ENCODE data around the gene GLCE. TPM values are rescaled to one million over a fixed set of nuclear protein-coding genes. Genes with fewer than 3 reads are reported as not detected.
"Not testable (repeated sequence)": the region's sequence is repeated elsewhere in the genome, so short reads cannot be mapped to it uniquely, and the experiment has no call there.

The GLCE gene
- polyA plus RNA-seq, 6 donors from 2014 or later, result 5.1 to 8.9 (median 6.7) TPM

DNA sequence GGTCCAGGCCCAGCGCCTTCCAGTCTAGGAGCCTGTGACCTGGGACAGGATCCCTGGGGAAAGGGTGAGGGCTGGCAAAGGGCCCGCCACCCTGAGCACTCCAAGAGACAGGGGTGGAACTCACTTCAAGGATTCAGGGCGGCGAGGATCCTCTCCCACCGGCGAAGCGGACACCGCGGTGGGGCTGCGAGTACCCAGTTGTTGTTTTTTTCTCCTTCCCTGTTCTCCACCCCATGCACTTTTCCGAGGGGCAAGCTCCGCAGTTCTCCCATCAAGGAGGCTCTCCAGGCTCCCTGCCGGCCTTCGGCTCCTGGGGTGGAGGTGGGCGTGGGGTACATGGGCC lies 137.9 kb downstream of the GLCE start:
- Mint-ChIP-seq H3K36me3 (no peaks in the 10 kb centered on the region), H3K27ac (no peak overlapping the region), H3K4me3 (peak overlapping the region in 6 of 8 donors; percentile 29 to 74 (median 56)), H3K9me3 (peaks cover 0 to 2% (median 0%) of the 10 kb centered on the region in 7 donors), H3K27me3 (peaks cover 46 to 78% (median 74%) of the 10 kb centered on the region in 3 donors), H3K4me1 (peaks cover 2 to 6% (median 4%) of the 10 kb centered on the region in 3 donors)
- DNase-seq, result no peak
- no peak for ATAC-seq (ENCODE audit: low read depth in 2 of 2)

DNA sequence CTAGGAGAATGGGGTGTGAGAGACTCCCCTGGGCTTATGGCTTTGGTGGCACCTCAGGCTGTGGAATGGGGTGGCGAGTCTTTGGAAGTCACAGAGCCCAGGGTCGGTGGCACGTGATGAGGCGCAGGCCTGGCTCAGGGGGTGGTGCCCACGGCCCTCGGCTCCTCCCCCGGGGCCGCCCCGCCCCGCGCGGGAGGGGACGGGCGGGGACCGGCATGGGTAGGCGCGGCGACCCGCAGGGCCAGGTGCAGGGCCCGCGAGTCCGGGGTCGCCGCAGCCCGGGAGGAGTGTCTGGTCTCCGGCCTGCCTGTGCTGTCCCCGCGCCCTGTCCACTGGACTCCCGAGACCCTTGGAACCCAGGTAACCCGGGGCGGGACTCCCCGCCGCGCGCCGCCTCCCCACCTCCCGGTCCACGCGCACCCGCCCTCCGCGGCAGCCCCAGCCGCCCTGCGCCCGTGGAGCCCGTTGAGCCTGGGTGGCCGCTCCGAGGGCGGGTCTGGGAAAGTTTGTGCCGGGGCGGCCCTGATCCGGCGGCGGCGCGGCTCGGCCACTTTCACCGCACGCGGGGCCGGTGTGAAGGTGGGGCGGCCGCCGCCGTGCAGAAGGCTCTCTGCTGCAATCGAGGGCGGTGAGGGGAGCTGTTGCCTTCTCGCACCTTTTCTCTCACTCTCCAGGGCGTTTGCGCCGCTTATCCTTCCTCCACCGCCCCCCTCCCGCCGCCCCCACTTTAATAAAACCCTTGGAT lies 138.4 kb downstream of the GLCE start, which contains the start of gene PAQR5:
PAQR5 (plus strand) TSS at position 216 of the 745 bp plus-strand sequence. CDS start 61,169 bp downstream, outside the sequence.
- peaks cover 2 to 6% (median 4%) of the 10 kb centered on the region in 3 donors for H3K4me1 Mint-ChIP-seq
- no peaks in the 10 kb centered on the region for H3K36me3 Mint-ChIP-seq
- no peak for ATAC-seq (ENCODE audit: low read depth in 2 of 2)
- peaks cover 52 to 79% (median 77%) of the 10 kb centered on the region in 3 donors for H3K27me3 Mint-ChIP-seq
- no peak for DNase-seq
- H3K27ac Mint-ChIP-seq, result no peak within 1 kb of the TSS
- peak within 1 kb of the TSS in 7 of 8 donors; percentile 33 to 78 (median 67) for H3K4me3 Mint-ChIP-seq
- H3K9me3 Mint-ChIP-seq, result peaks cover 0 to 2% (median 0%) of the 10 kb centered on the region in 7 donors

DNA sequence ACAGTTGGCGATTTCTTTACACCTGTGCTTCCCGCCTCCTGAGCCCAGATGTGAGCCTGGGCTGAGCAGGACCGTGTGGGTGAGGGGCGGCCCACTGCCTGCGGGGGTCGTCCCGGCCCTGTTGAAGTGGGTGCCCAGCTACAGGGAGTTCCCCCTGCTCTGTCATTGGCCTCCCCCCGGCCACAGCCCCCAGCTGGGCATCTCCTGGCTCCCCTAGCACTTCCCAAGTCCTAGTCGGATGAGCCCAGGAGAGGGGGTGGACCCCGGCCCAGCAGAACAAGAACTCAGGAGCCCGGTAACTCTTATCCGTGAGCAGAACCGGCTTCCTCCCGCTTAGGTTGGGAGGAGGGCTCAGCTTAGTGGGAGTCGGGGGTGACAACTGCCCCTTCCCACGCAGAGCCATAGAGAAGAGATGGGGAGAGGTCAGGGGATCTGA lies 139.0 kb downstream of the GLCE start:
- peak overlapping the region in 6 of 8 donors; percentile 9 to 49 (median 30) for H3K4me3 Mint-ChIP-seq

GRCh38 chr15:69299943-69300588 lies 139.6 kb downstream of the GLCE start:
- Mint-ChIP-seq H3K9me3 (no peaks in the 10 kb centered on the region), H3K27ac (no peak overlapping the region), H3K4me1 (peaks cover 2 to 6% (median 4%) of the 10 kb centered on the region in 3 donors), H3K36me3 (no peaks in the 10 kb centered on the region), H3K4me3 (peak overlapping the region in 4 of 8 donors; percentile 16 to 51 (median 47)), H3K27me3 (peaks cover 59 to 82% (median 76%) of the 10 kb centered on the region in 3 donors)
- no peak for ATAC-seq (ENCODE audit: low read depth in 2 of 2)
- no peak for DNase-seq

More for the DNA sequence above, 139.0 kb downstream of the GLCE start:
- no peak for DNase-seq
- Mint-ChIP-seq H3K9me3 (peaks cover 0 to 2% (median 0%) of the 10 kb centered on the region in 7 donors), H3K27me3 (peaks cover 58 to 81% (median 76%) of the 10 kb centered on the region in 3 donors), H3K36me3 (no peaks in the 10 kb centered on the region), H3K27ac (no peak overlapping the region), H3K4me1 (peaks cover 2 to 6% (median 4%) of the 10 kb centered on the region in 3 donors)
- no peak for ATAC-seq (ENCODE audit: low read depth in 2 of 2)

DNA sequence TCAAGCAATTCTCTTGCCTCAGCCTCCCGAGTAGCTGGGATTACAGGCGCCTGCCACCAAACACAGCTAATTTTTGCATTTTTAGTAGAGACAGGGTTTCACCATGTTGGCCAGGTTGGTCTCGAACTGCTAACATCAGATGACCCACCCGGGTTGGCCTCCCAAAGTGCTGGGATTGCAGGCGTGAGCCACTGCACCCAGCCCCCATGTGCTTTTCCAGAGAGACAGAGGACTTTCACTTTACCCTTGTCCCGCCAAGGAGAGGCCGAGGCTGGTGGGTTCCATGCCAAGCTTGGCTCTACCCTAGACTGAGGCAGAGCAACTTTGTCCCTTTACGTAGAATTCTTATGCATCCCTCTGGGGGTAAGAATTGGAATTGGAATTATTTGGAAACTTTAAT lies 140.7 kb downstream of the GLCE start:
- peak overlapping the region in 1 of 8 donors; percentile 29 for H3K4me3 Mint-ChIP-seq

DNA sequence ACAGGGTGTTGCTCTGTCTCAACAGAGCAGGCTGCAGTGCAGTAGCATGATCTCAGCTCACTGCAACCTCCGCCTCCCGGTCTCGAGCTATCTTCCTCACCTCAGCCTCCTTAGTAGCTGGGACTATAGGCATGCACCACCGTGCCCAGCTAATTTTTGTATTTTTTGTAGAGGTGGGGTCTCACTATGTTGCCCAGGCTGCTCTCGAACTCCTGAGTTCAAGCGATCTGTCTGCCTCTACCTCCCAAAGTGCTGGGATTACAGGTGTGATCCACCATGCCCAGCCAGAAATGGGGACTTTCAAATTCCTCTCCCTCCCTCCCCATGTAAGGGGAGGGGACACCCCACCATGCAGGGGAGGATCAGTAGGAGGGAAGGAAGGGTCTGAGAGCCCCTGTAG lies 141.7 kb downstream of the GLCE start:
- H3K4me1 Mint-ChIP-seq; ATAC-seq (ENCODE audit: low read depth in 2 of 2); DNase-seq; H3K27ac Mint-ChIP-seq; H3K9me3 Mint-ChIP-seq; H3K36me3 Mint-ChIP-seq: not testable (repeated sequence)
- peak overlapping the region in 1 of 8 donors; percentile 67 for H3K4me3 Mint-ChIP-seq
- peaks cover 55 to 75% (median 68%) of the 10 kb centered on the region in 3 donors for H3K27me3 Mint-ChIP-seq

More for the DNA sequence above, 140.7 kb downstream of the GLCE start:
- DNase-seq; H3K36me3 Mint-ChIP-seq; ATAC-seq (ENCODE audit: low read depth in 2 of 2); H3K27ac Mint-ChIP-seq; H3K4me1 Mint-ChIP-seq; H3K9me3 Mint-ChIP-seq: not testable (repeated sequence)
- H3K27me3 Mint-ChIP-seq, result peaks cover 54 to 79% (median 70%) of the 10 kb centered on the region in 3 donors

GRCh38 chr15:69302929-69303328 lies 142.5 kb downstream of the GLCE start:
- DNase-seq (no peak), ATAC-seq (ENCODE audit: low read depth in 2 of 2) (no peak)
- peaks cover 0 to 9% of the 10 kb centered on the region in 2 donors for H3K36me3 Mint-ChIP-seq
- peaks cover 0 to 4% (median 0%) of the 10 kb centered on the region in 7 donors for H3K9me3 Mint-ChIP-seq
- H3K4me1 Mint-ChIP-seq, result peaks cover 0 to 6% (median 4%) of the 10 kb centered on the region in 3 donors
- no peak overlapping the region for H3K4me3 Mint-ChIP-seq
- peaks cover 50 to 75% (median 69%) of the 10 kb centered on the region in 3 donors for H3K27me3 Mint-ChIP-seq
- no peak overlapping the region for H3K27ac Mint-ChIP-seq

GRCh38 chr15:69303337-69304181 lies 143.1 kb downstream of the GLCE start:
- H3K27ac Mint-ChIP-seq, result no peak overlapping the region
- H3K27me3 Mint-ChIP-seq, result peaks cover 53 to 75% (median 72%) of the 10 kb centered on the region in 3 donors
- peaks cover 0 to 4% (median 0%) of the 10 kb centered on the region in 7 donors for H3K9me3 Mint-ChIP-seq
- ATAC-seq (ENCODE audit: low read depth in 2 of 2), result no peak
- peaks cover 0 to 6% (median 4%) of the 10 kb centered on the region in 3 donors for H3K4me1 Mint-ChIP-seq
- no peak for DNase-seq
- no peak overlapping the region for H3K4me3 Mint-ChIP-seq
- peaks cover 0 to 9% of the 10 kb centered on the region in 2 donors for H3K36me3 Mint-ChIP-seq

GRCh38 chr15:69304182-69304545 lies 143.7 kb downstream of the GLCE start:
- Mint-ChIP-seq H3K9me3 (peaks cover 0 to 4% (median 0%) of the 10 kb centered on the region in 7 donors), H3K4me3 (no peak overlapping the region), H3K4me1 (peaks cover 0 to 6% (median 4%) of the 10 kb centered on the region in 3 donors), H3K36me3 (peaks cover 0 to 9% of the 10 kb centered on the region in 2 donors), H3K27ac (peak overlapping the region in 1 of 6 donors; percentile 60), H3K27me3 (peaks cover 59 to 81% (median 78%) of the 10 kb centered on the region in 3 donors)
- DNase-seq, result no peak
- no peak for ATAC-seq (ENCODE audit: low read depth in 2 of 2)

- DNase-seq (no peak), ATAC-seq (ENCODE audit: low read depth in 2 of 2) (no peak)
- Mint-ChIP-seq H3K36me3 (peaks cover 0 to 9% of the 10 kb centered on the region in 2 donors), H3K27me3 (peaks cover 52 to 74% (median 72%) of the 10 kb centered on the region in 3 donors), H3K4me1 (no peaks in the 10 kb centered on the region), H3K9me3 (peaks cover 0 to 4% (median 0%) of the 10 kb centered on the region in 7 donors), H3K27ac (no peak overlapping the region), H3K4me3 (no peak overlapping the region)
Observed at GRCh38 chr15:69305204-69305931, 144.9 kb downstream of the GLCE start.

DNA sequence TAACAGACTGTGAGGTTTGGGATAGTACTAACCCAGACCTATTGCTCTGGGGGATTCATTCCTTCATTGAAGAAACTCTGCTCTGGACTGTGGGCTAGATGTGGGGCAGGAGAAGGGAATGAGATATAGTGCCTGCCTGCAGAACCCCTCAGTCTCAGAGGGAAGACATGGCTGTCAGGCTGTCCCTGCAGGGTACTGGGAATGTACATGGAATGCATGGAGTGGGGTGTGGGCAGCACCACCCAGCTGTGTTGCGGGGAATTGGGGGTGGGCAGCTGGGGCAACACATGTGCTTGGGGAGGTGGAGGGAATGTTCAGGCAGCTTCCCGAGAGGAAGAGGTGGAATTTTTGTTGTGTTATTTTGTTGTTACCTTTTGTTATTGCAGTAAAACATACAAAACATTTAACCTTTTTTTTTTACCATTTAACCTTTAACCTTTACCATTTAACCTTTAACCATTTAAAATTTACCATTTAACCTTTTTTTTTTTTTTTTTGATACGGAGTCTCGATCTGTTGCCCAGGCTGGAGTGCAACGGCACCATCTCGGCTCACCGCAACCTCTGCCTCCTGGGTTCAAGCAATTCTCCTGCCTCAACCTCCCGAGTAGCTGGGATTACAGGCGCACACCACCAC lies 145.6 kb downstream of the GLCE start:
- Mint-ChIP-seq H3K27me3 (peaks cover 52 to 71% (median 66%) of the 10 kb centered on the region in 3 donors), H3K27ac (no peak overlapping the region), H3K9me3 (peaks cover 0 to 4% (median 0%) of the 10 kb centered on the region in 7 donors), H3K4me3 (no peak overlapping the region), H3K4me1 (no peaks in the 10 kb centered on the region), H3K36me3 (peaks cover 0 to 9% of the 10 kb centered on the region in 2 donors)
- ATAC-seq (ENCODE audit: low read depth in 2 of 2), result no peak
- no peak for DNase-seq

GRCh38 chr15:69307939-69308338 lies 147.5 kb downstream of the GLCE start:
- no peak for DNase-seq
- Mint-ChIP-seq H3K27ac (peak overlapping the region in 1 of 6 donors; percentile 90), H3K4me3 (no peak overlapping the region), H3K9me3 (peaks cover 0 to 4% (median 0%) of the 10 kb centered on the region in 7 donors), H3K4me1 (peaks cover 0 to 2% (median 2%) of the 10 kb centered on the region in 3 donors), H3K36me3 (peaks cover 0 to 9% of the 10 kb centered on the region in 2 donors), H3K27me3 (peaks cover 37 to 58% (median 47%) of the 10 kb centered on the region in 3 donors)
- ATAC-seq (ENCODE audit: low read depth in 2 of 2), result no peak

All from naive B cell (primary cell).